K562 (cell line): ENCODE data around the gene TAF15. TPM values are rescaled to one million over a fixed set of nuclear protein-coding genes. Genes with fewer than 3 reads are reported as not detected.

ENCODE experiments used
- ATAC-seq: fragments of 200-7000 bp; cut with Tn5 transposase; 3 replicates; pipeline ENCODE4 v1.9.1; 2020; ENCODE audit warnings: moderate library complexity
- BruUV-seq: library from RNA; stranded (reverse); fragments of 400-500 nt; replicated peaks from 2 replicates; lab custom pipeline; 2021; lab: Mats Ljungman, UMichigan
- CTCF ChIA-PET: fragments of 300-600 bp; formaldehyde crosslinking; extraction: SDS; loops from one replicate; lab custom pipeline; 2021; ENCODE audit warnings: low intra/inter-chr PET ratio; lab: Yijun Ruan, JAX
- POLR2A ChIA-PET: fragments of 300-600, 350-650 bp; sonication (Branson Sonifier 250); formaldehyde crosslinking; extraction: SDS; loops from one replicate; lab custom pipeline; 2021; ENCODE audit warnings: antibody characterized with exemption, inconsistent platforms; lab: Yijun Ruan, JAX
- DNase-seq, 4 experiments: peaks; one replicate each; pipeline versions ENCODE4 v3.0.0 to v3.0.0-alpha.2; 2011 to 2018; ENCODE audit warnings: low spot score in 3 of 4, mixed read lengths in 3 of 4; ENCODE audit errors: extremely low read depth in 1 of 4
- FAIRE-seq: peaks from 2 replicates; lab custom pipeline; 2011; peaks lifted over from hg19 to GRCh38; lab: Jason Lieb, UNC
- H2AFZ ChIP-seq: 2 replicates; pipeline ENCODE4 v1.6.0; 2011; ENCODE audit warnings: low read depth, low read length, control low read depth, inconsistent platforms
- H3K27ac ChIP-seq: fragments of 200-600 bp; 3 replicates; pipeline ENCODE4 v1.8.0; 2011; ENCODE audit warnings: low read depth, mild to moderate bottlenecking, control low read depth, inconsistent platforms, low read length, moderate library complexity, mixed read lengths; ENCODE audit errors: extremely low read depth
- H3K27me3 ChIP-seq, 2 experiments: fragments of 300-600 bp in 1 of 2; 2 replicates in 1 of 2; 3 replicates in 1 of 2; pipeline versions ENCODE4 v1.6.0 to v1.8.0; 2011; ENCODE audit warnings: inconsistent platforms in 2 of 2, low read length in 2 of 2, mild to moderate bottlenecking in 1 of 2, mixed read lengths in 1 of 2, moderate library complexity in 1 of 2; ENCODE audit not compliant: control insufficient read depth in 2 of 2, insufficient read depth in 2 of 2
- H3K36me3 ChIP-seq: fragments of 300-600 bp; 3 replicates; pipeline ENCODE4 v1.8.0; 2011; ENCODE audit warnings: mild to moderate bottlenecking, low read length, inconsistent platforms; ENCODE audit not compliant: control insufficient read depth, insufficient read depth
- H3K4me1 ChIP-seq, 2 experiments: fragments of 200-600 bp in 1 of 2; replicated peaks in 1 of 2; 2 replicates in 1 of 2; 3 replicates in 1 of 2; pipeline versions ENCODE4 v1.5.1 to v1.8.0; 2011; ENCODE audit warnings: inconsistent platforms in 2 of 2, low read length in 2 of 2, mild to moderate bottlenecking in 1 of 2, mixed read lengths in 1 of 2, moderate library complexity in 1 of 2; ENCODE audit not compliant: control insufficient read depth in 2 of 2, insufficient read depth in 2 of 2
- H3K4me2 ChIP-seq: 2 replicates; pipeline ENCODE4 v1.6.1; 2011; ENCODE audit warnings: low read length, control low read depth, inconsistent platforms, mixed read lengths; ENCODE audit not compliant: insufficient read depth
- H3K4me3 ChIP-seq: fragments of 200-600 bp; sonication (generic), shearing (Covaris generic); 2 replicates; pipeline ENCODE4 v1.5.1; 2016; ENCODE audit warnings: control low read depth, inconsistent platforms
- H3K79me2 ChIP-seq: fragments of 200-600 bp; 3 replicates; pipeline ENCODE4 v1.8.0; 2011; ENCODE audit warnings: low read length, inconsistent platforms; ENCODE audit not compliant: control insufficient read depth, insufficient read depth
- H3K9ac ChIP-seq, 2 experiments: 2 replicates each; pipeline versions ENCODE4 v1.6.0 to v1.6.1; 2011; ENCODE audit warnings: low read depth in 2 of 2, low read length in 2 of 2, control low read depth in 1 of 2, inconsistent platforms in 1 of 2, mild to moderate bottlenecking in 1 of 2, mixed read lengths in 1 of 2; ENCODE audit not compliant: insufficient read depth in 1 of 2
- H3K9me1 ChIP-seq: one replicate; pipeline ENCODE4 v1.6.0; 2011; ENCODE audit warnings: inconsistent platforms, mild to moderate bottlenecking, low read length, moderate library complexity; ENCODE audit not compliant: control insufficient read depth, insufficient read depth
- H3K9me3 ChIP-seq: replicated peaks from 2 replicates; pipeline ENCODE4 v1.5.1; 2011; ENCODE audit warnings: low read depth, low read length, inconsistent platforms; ENCODE audit not compliant: control insufficient read depth, insufficient read depth
- H4K20me1 ChIP-seq: replicated peaks from 2 replicates; pipeline ENCODE4 v1.6.1; 2011; ENCODE audit warnings: low read length, inconsistent platforms, mixed read lengths; ENCODE audit not compliant: control insufficient read depth, insufficient read depth
- NFATC3 ChIP-seq: fragments of 450-650 bp; IDR thresholded peaks from 2 replicates; pipeline ENCODE4 v1.6.1; 2017; ENCODE audit warnings: mild to moderate bottlenecking
- NFRKB ChIP-seq: fragments of 450-650 bp; IDR thresholded peaks from 2 replicates; pipeline ENCODE4 v1.6.1; 2016; ENCODE audit warnings: low read depth
- RBM25 ChIP-seq: fragments of 200-400 bp; formaldehyde crosslinking; IDR thresholded peaks from 2 replicates; pipeline ENCODE4 v1.6.1; 2018; ENCODE audit warnings: low read length, low read depth, moderate library complexity; ENCODE audit not compliant: severe bottlenecking
- ZBTB12 ChIP-seq: fragments of 250-450 bp; sonication (Bioruptor Pico); IDR thresholded peaks from 2 replicates; pipeline ENCODE4 v1.4.0; 2020
- ZFX ChIP-seq: sonication (generic); formaldehyde crosslinking; IDR thresholded peaks from 2 replicates; pipeline ENCODE4 v1.8.0; 2022; ENCODE audit warnings: mild to moderate bottlenecking, missing genetic modification reagents, moderate library complexity
- ZNF212 ChIP-seq: fragments of 450-650 bp; formaldehyde crosslinking; IDR thresholded peaks from 2 replicates; pipeline ENCODE4 v1.4.0; 2020; ENCODE audit warnings: mild to moderate bottlenecking
- ZNF408 ChIP-seq: fragments of 250-450 bp; sonication (Bioruptor Pico); IDR thresholded peaks from 2 replicates; pipeline ENCODE4 v1.4.0; 2020; ENCODE audit warnings: low read depth, mild to moderate bottlenecking, moderate library complexity
- WGBS: fragments of 100-300 bp; shearing (Covaris generic); methylation state at CpG from one replicate; pipeline ENCODE4 v1.1.6; 2016; ENCODE audit warnings: low coverage, mixed read lengths; ENCODE audit not compliant: insufficient coverage; ENCODE audit errors: missing lambda C conversion rate; 5-methylcytosine and 5-hydroxymethylcytosine counted together
- in situ Hi-C: fragments of 300-500 bp; cut with MboI; formaldehyde crosslinking; loops from 4 replicates; pipeline ENCODE4 v1.15.0; 2018; ENCODE audit warnings: inconsistent platforms, mixed read lengths
- intact Hi-C: fragments of 100-400 bp; cut with micrococcal nuclease; formaldehyde crosslinking; loops from 2 replicates; pipeline ENCODE4 v1.14.2; 2022
- polyA plus RNA-seq, 8 experiments: library from polyadenylated mRNA; depleted of rRNA in 4 of 8; stranded (reverse) in 5 of 8; unstranded in 3 of 8; fragments of >200 nt; fragmentation: Nextera tagmentation in 2 of 8; fragmentation: Illumina TruSeq in 1 of 8; extraction: Ambion mirVana in 2 of 8; extraction: Trizol in 1 of 8; gene quantifications; 2 replicates each; pipeline versions ENCODE4 v1.2.1 to v1.2.3, GENCODE V29; 2011 to 2014; ENCODE audit warnings: inconsistent platforms in 1 of 8, missing spikeins in 1 of 8
- total RNA-seq, 7 experiments: library from RNA; depleted of rRNA in 6 of 7; stranded (reverse); fragments of >200 nt in 6 of 7; fragmentation: Illumina TruSeq in 2 of 7; extraction: Trizol in 2 of 7; gene quantifications; 2 replicates each; pipeline versions ENCODE4 v1.2.1 to v1.2.3, GENCODE V29; 2011 to 2021; ENCODE audit warnings: low replicate concordance in 1 of 7
- TF ChIP-seq, protein P1 (sequence below): fragments of 250-450 bp; sonication (Bioruptor Pico); IDR thresholded peaks from 2 replicates; pipeline ENCODE4 v1.8.0; 2022; ENCODE audit warnings: inconsistent platforms, mild to moderate bottlenecking, moderate library complexity, borderline replicate concordance

TAF15 gene
- total and polyA plus RNA-seq, 9 of the 15 experiments (the other 6 are each of a cell fraction or from before 2014, with no cell fraction given): 4.1 to 272 (median 56.8) TPM

DNA sequence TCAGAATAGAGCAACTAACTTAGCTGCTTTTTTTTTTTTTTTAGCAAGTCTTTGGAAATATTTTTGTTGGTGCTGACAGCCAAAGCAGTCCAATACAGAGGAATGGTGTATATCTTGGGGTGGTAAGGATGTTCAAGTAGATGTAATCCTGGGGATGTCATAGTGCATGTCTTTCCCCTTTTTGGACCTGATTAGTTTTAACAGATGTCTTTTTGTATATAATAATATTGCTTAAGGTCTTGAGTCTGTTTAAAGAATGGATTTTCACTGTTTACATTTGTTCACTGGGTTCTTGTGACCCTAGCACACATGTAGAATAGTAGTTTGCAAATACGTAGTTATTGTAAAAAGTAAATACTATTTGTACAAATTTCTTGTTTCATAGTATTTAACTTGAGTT, 7.9 kb downstream of the TAF15 start:
- WGBS: 100% methylated on average over 1 of the region's 1 CpG
- POLR2A ChIA-PET: interaction anchor here (4.4 kb wide), 1 partner anchor 8 kb away, joined by 24 read pairs; the partner anchor contains the start of gene TAF15
- Histone ChIP-seq H3K79me2 (peaks cover 87% of the 10 kb centered on the region), H3K27ac (no peak overlapping the region), H3K4me2 (no peak overlapping the region), H2AFZ (no peak overlapping the region), H3K9me3 (no peaks in the 10 kb centered on the region), H3K4me1 (0 out of 5 replicates have a peak, but pooled peaks cover 0 to 5% of the 10 kb centered on the region in 2 experiments), H4K20me1 (peaks cover under 1% of the 10 kb centered on the region; the same call in 1 of the 2 replicates), H3K36me3 (peaks cover 92% of the 10 kb centered on the region), H3K9me1 (no peaks in the 10 kb centered on the region), H3K4me3 (no peak overlapping the region), H3K27me3 (no peaks in the 10 kb centered on the region), H3K9ac (no peak overlapping the region)
- no peak for DNase-seq
- FAIRE-seq: no peak
- CTCF ChIA-PET: no interaction called here
- intact Hi-C loops: no loop called here
- BruUV-seq: no TSS peak
- no peak for TF ChIP-seq NFATC3
- TF ChIP-seq, protein P1, sequence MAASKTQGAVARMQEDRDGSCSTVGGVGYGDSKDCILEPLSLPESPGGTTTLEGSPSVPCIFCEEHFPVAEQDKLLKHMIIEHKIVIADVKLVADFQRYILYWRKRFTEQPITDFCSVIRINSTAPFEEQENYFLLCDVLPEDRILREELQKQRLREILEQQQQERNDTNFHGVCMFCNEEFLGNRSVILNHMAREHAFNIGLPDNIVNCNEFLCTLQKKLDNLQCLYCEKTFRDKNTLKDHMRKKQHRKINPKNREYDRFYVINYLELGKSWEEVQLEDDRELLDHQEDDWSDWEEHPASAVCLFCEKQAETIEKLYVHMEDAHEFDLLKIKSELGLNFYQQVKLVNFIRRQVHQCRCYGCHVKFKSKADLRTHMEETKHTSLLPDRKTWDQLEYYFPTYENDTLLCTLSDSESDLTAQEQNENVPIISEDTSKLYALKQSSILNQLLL (CRISPR knock-in tag): no peak
- TF ChIP-seq ZFX (CRISPR knock-in tag): no peak
- no peak for TF ChIP-seq ZNF212 (CRISPR knock-in tag)
- no peak for TF ChIP-seq RBM25
- no peak for TF ChIP-seq ZBTB12
- no peak for TF ChIP-seq NFRKB
- no peak for TF ChIP-seq ZNF408 (CRISPR knock-in tag)
- ATAC-seq: no peak
- in situ Hi-C loops: no loop called here
